RWPE2 (cell line): ENCODE measurements around the gene FAM89A.

Experiments used
- ATAC-seq: fragments of 200-7000 bp; cut with Tn5 transposase; 3 replicates; pipeline ENCODE4 v1.9.1; 2021; ENCODE audit warnings: low read depth
- DNase-seq: peaks from one replicate; pipeline ENCODE4 v3.0.0-alpha.2; 2020; ENCODE audit warnings: low spot score
- H3K27ac ChIP-seq: fragments of 450-650 bp; 2 replicates; pipeline ENCODE4 v1.5.1; 2017; ENCODE audit warnings: mild to moderate bottlenecking; ENCODE audit not compliant: poor library complexity, severe bottlenecking
- H3K27me3 ChIP-seq: fragments of 250-450 bp; sonication (Bioruptor Pico); 2 replicates; pipeline ENCODE4 v1.5.1; 2021; ENCODE audit warnings: mild to moderate bottlenecking, moderate library complexity; ENCODE audit not compliant: insufficient read depth, poor library complexity, severe bottlenecking
- H3K36me3 ChIP-seq: fragments of 250-450 bp; sonication (Bioruptor Pico); 2 replicates; pipeline ENCODE4 v1.5.1; 2020; ENCODE audit warnings: low read depth, mild to moderate bottlenecking, moderate library complexity
- H3K4me1 ChIP-seq: fragments of 250-450 bp; sonication (Bioruptor Pico); 2 replicates; pipeline ENCODE4 v1.5.1; 2021; ENCODE audit warnings: mild to moderate bottlenecking, moderate library complexity; ENCODE audit not compliant: insufficient read depth, poor library complexity, severe bottlenecking
- H3K4me3 ChIP-seq: fragments of 250-450 bp; sonication (Bioruptor Pico); 2 replicates; pipeline ENCODE4 v1.5.1; 2021; ENCODE audit warnings: mild to moderate bottlenecking, moderate library complexity; ENCODE audit not compliant: severe bottlenecking
- H3K9me3 ChIP-seq: fragments of 250-450 bp; sonication (Bioruptor Pico); 2 replicates; pipeline ENCODE4 v1.5.1; 2021; ENCODE audit warnings: mild to moderate bottlenecking, moderate library complexity; ENCODE audit not compliant: severe bottlenecking
- CTCF ChIP-seq: fragments of 450-650 bp; IDR thresholded peaks from one replicate; pipeline ENCODE4 v1.5.1; 2017; ENCODE audit warnings: mild to moderate bottlenecking, moderate library complexity; ENCODE audit not compliant: poor library complexity, severe bottlenecking

The FAM89A gene

GRCh38 chr1:231045286-231045685, 5.2 kb upstream of the FAM89A start:
- Histone ChIP-seq H3K27me3 (no peaks in the 10 kb centered on the region), H3K36me3 (no peaks in the 10 kb centered on the region), H3K4me3 (no peak overlapping the region), H3K9me3 (no peaks in the 10 kb centered on the region), H3K27ac (no peak overlapping the region), H3K4me1 (no peaks in the 10 kb centered on the region)
- DNase-seq = no peak
- no peak for TF ChIP-seq CTCF
- no peak for ATAC-seq

GRCh38 chr1:231044588-231044987, 4.5 kb upstream of the FAM89A start:
- no peak for TF ChIP-seq CTCF
- H3K36me3 ChIP-seq = no peaks in the 10 kb centered on the region
- H3K4me3 ChIP-seq = no peak overlapping the region
- no peaks in the 10 kb centered on the region for H3K4me1 ChIP-seq
- H3K9me3 ChIP-seq = no peaks in the 10 kb centered on the region
- no peak overlapping the region for H3K27ac ChIP-seq
- ATAC-seq (no peak), DNase-seq (no peak)
- H3K27me3 ChIP-seq = no peaks in the 10 kb centered on the region

GRCh38 chr1:231041719-231042261, 1.7 kb upstream of the FAM89A start:
- no peak for TF ChIP-seq CTCF
- no peak overlapping the region for H3K27ac ChIP-seq
- no peak for DNase-seq
- no peaks in the 10 kb centered on the region for H3K9me3 ChIP-seq
- no peaks in the 10 kb centered on the region for H3K36me3 ChIP-seq
- H3K4me1 ChIP-seq = no peaks in the 10 kb centered on the region
- no peaks in the 10 kb centered on the region for H3K27me3 ChIP-seq
- no peak for ATAC-seq
- no peak overlapping the region for H3K4me3 ChIP-seq

- Histone ChIP-seq H3K27me3 (no peaks in the 10 kb centered on the region), H3K27ac (no peak overlapping the region), H3K4me3 (no peak overlapping the region), H3K36me3 (no peaks in the 10 kb centered on the region), H3K4me1 (no peaks in the 10 kb centered on the region), H3K9me3 (no peaks in the 10 kb centered on the region)
- ATAC-seq (no peak), DNase-seq (no peak)
- no peak for TF ChIP-seq CTCF
These were observed 1.0 kb upstream of the FAM89A start for GRCh38 chr1:231040800-231041718.
